H1 (cell line): ENCODE results near the gene PPFIBP2.

ENCODE experiments used
- BACH1 ChIP-seq: IDR thresholded peaks from 2 replicates; pipeline ENCODE4 v1.6.1; 2012; ENCODE audit warnings: low read length, improper control_type of control experiment
- CREB1 ChIP-seq: IDR thresholded peaks from 2 replicates; pipeline ENCODE4 v1.6.1; 2012; ENCODE audit warnings: inconsistent platforms
- GTF2F1 ChIP-seq: IDR thresholded peaks from 2 replicates; pipeline ENCODE4 v1.6.1; 2012; ENCODE audit warnings: low read depth, low read length, improper control_type of control experiment, borderline replicate concordance
- KDM1A ChIP-seq: fragments of 200-600, 300-600 bp; sonication (generic); IDR thresholded peaks from 2 replicates; pipeline ENCODE4 v1.7.1; 2016; ENCODE audit warnings: mild to moderate bottlenecking, low read length, borderline replicate concordance
- SIN3A ChIP-seq, 2 experiments: IDR thresholded peaks in 1 of 2; conservative IDR thresholded peaks in 1 of 2; 2 replicates each; pipeline ENCODE4 v1.6.1; 2011 to 2012; ENCODE audit warnings: low read length in 2 of 2, improper control_type of control experiment in 1 of 2, low read depth in 1 of 2, mild to moderate bottlenecking in 1 of 2
- TF ChIP-seq, protein P1 (sequence below), 3 experiments: IDR thresholded peaks; 1 replicate in 2 of 3; 2 replicates in 1 of 3; pipeline versions ENCODE4 v1.5.1 to v1.6.1; 2011; ENCODE audit warnings: low read length in 3 of 3, mild to moderate bottlenecking in 3 of 3, inconsistent platforms in 2 of 3, low read depth in 1 of 3, moderate library complexity in 1 of 3; ENCODE audit not compliant: insufficient read depth in 1 of 3; ENCODE audit errors: control extremely low read depth in 1 of 3

GRCh38 chr11:7574491-7575130 is 60.8 kb downstream of the PPFIBP2 start:
- TF ChIP-seq KDM1A (no peak), GTF2F1 (no peak), BACH1 (no peak), CREB1 (no peak), SIN3A (conservative IDR thresholded peaks at IDR 0.05 in 1 of 2, IDR thresholded peaks at IDR 0.05 in 1 of 2; ENCODE audit: low read depth in 1 of 2, low read length in 2 of 2) (no peak)
- TF ChIP-seq, protein P1, sequence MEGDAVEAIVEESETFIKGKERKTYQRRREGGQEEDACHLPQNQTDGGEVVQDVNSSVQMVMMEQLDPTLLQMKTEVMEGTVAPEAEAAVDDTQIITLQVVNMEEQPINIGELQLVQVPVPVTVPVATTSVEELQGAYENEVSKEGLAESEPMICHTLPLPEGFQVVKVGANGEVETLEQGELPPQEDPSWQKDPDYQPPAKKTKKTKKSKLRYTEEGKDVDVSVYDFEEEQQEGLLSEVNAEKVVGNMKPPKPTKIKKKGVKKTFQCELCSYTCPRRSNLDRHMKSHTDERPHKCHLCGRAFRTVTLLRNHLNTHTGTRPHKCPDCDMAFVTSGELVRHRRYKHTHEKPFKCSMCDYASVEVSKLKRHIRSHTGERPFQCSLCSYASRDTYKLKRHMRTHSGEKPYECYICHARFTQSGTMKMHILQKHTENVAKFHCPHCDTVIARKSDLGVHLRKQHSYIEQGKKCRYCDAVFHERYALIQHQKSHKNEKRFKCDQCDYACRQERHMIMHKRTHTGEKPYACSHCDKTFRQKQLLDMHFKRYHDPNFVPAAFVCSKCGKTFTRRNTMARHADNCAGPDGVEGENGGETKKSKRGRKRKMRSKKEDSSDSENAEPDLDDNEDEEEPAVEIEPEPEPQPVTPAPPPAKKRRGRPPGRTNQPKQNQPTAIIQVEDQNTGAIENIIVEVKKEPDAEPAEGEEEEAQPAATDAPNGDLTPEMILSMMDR (IDR thresholded peaks at IDR 0.05; ENCODE audit: control extremely low read depth in 1 of 3, insufficient read depth in 1 of 3, low read depth in 1 of 3, low read length in 3 of 3): no peak
